ENCODE results near the gene CCM2L. TPM values are rescaled to one million over a fixed set of nuclear protein-coding genes. Genes with fewer than 3 reads are reported as not detected.

Gene CCM2L
- total RNA-seq, 1 donor from 2014 or later = 0.63 TPM

GRCh38 chr20:31975874-31976273 is 34.4 kb upstream of the CCM2L start:
- Mint-ChIP-seq H3K9me3 (no peaks in the 10 kb centered on the region), H3K27ac (no peak overlapping the region), H3K27me3 (peaks cover 34% of the 10 kb centered on the region), H3K36me3 (no peaks in the 10 kb centered on the region), H3K4me3 (no peak overlapping the region), H3K4me1 (ENCODE audit: unreplicated experiment) (peaks cover 10% of the 10 kb centered on the region)
- no peak for TF ChIP-seq CTCF (conservative IDR thresholded peaks at IDR 0.05)
- DNase-seq (ENCODE audit: extremely low spot score, unreplicated experiment) = no peak

GRCh38 chr20:31977080-31977479 is 33.2 kb upstream of the CCM2L start:
- peaks cover 10% of the 10 kb centered on the region for H3K4me1 Mint-ChIP-seq (ENCODE audit: unreplicated experiment)
- no peaks in the 10 kb centered on the region for H3K9me3 Mint-ChIP-seq
- no peaks in the 10 kb centered on the region for H3K36me3 Mint-ChIP-seq
- H3K27me3 Mint-ChIP-seq = peaks cover 24% of the 10 kb centered on the region
- no peak overlapping the region for H3K4me3 Mint-ChIP-seq
- no peak for DNase-seq (ENCODE audit: extremely low spot score, unreplicated experiment)
- H3K27ac Mint-ChIP-seq = no peak overlapping the region
- TF ChIP-seq CTCF (conservative IDR thresholded peaks at IDR 0.05) = no peak

- H3K9me3 Mint-ChIP-seq = no peaks in the 10 kb centered on the region
- H3K4me1 Mint-ChIP-seq (ENCODE audit: unreplicated experiment) = peaks cover 6% of the 10 kb centered on the region
- TF ChIP-seq CTCF (conservative IDR thresholded peaks at IDR 0.05) = no peak
- no peaks in the 10 kb centered on the region for H3K36me3 Mint-ChIP-seq
- no peak for DNase-seq (ENCODE audit: extremely low spot score, unreplicated experiment)
- no peak overlapping the region for H3K4me3 Mint-ChIP-seq
- H3K27me3 Mint-ChIP-seq = peaks cover 15% of the 10 kb centered on the region
- no peak overlapping the region for H3K27ac Mint-ChIP-seq
Measured at GRCh38 chr20:31979713-31980426, 30.4 kb upstream of the CCM2L start.

- no peak for TF ChIP-seq CTCF (conservative IDR thresholded peaks at IDR 0.05)
- Mint-ChIP-seq H3K27me3 (peaks cover 10% of the 10 kb centered on the region), H3K9me3 (no peaks in the 10 kb centered on the region), H3K27ac (no peak overlapping the region), H3K36me3 (no peaks in the 10 kb centered on the region), H3K4me1 (ENCODE audit: unreplicated experiment) (no peaks in the 10 kb centered on the region), H3K4me3 (no peak overlapping the region)
- DNase-seq (ENCODE audit: extremely low spot score, unreplicated experiment) = no peak
Measured at GRCh38 chr20:31981784-31982183, 28.5 kb upstream of the CCM2L start.

- no peaks in the 10 kb centered on the region for H3K36me3 Mint-ChIP-seq
- H3K4me3 Mint-ChIP-seq = no peak overlapping the region
- TF ChIP-seq CTCF (conservative IDR thresholded peaks at IDR 0.05) = no peak
- H3K9me3 Mint-ChIP-seq = no peaks in the 10 kb centered on the region
- H3K4me1 Mint-ChIP-seq (ENCODE audit: unreplicated experiment) = no peaks in the 10 kb centered on the region
- peaks cover 21% of the 10 kb centered on the region for H3K27me3 Mint-ChIP-seq
- no peak overlapping the region for H3K27ac Mint-ChIP-seq
- DNase-seq (ENCODE audit: extremely low spot score, unreplicated experiment) = no peak
Measured at GRCh38 chr20:31984981-31985471, 25.2 kb upstream of the CCM2L start.
